Endometrium (tissue), 2 donors: ENCODE data around the gene PCYT1B.
"Not testable (repeated sequence)": the region's sequence is repeated elsewhere in the genome, so short reads cannot be mapped to it uniquely, and the experiment has no call there.

ENCODE experiments used
- FAIRE-seq: peaks from 2 replicates; lab custom pipeline; 2012; peaks lifted over from hg19 to GRCh38; lab: Jason Lieb, UNC
- donor health status: control.
- donor health status: control.

Gene PCYT1B

GRCh38 chrX:24643116-24643515 lies 4.0 kb downstream of the PCYT1B start:
- FAIRE-seq = no peak

- FAIRE-seq = no peak
Observed at GRCh38 chrX:24629701-24630100, 17.4 kb downstream of the PCYT1B start.

- FAIRE-seq = no peak
Observed at GRCh38 chrX:24619647-24620046, 27.5 kb downstream of the PCYT1B start.

- FAIRE-seq = no peak
Observed at GRCh38 chrX:24610516-24610915, 36.6 kb downstream of the PCYT1B start.

- FAIRE-seq = no peak
Observed at GRCh38 chrX:24607616-24608015, 39.5 kb downstream of the PCYT1B start.

GRCh38 chrX:24605941-24606340 lies 41.2 kb downstream of the PCYT1B start:
- FAIRE-seq = not testable (repeated sequence)

- FAIRE-seq = no peak
Observed at GRCh38 chrX:24603191-24603590, 44.0 kb downstream of the PCYT1B start.

- no peak for FAIRE-seq
Observed at GRCh38 chrX:24601858-24602257, 45.3 kb downstream of the PCYT1B start.

GRCh38 chrX:24594501-24594900 lies 52.6 kb downstream of the PCYT1B start:
- no peak for FAIRE-seq

- no peak for FAIRE-seq
Observed at GRCh38 chrX:24590111-24590510, 57.0 kb downstream of the PCYT1B start.

- no peak for FAIRE-seq
Observed at GRCh38 chrX:24577091-24577490, 70.1 kb downstream of the PCYT1B start.

GRCh38 chrX:24575496-24575895 lies 71.7 kb downstream of the PCYT1B start:
- no peak for FAIRE-seq

- FAIRE-seq = no peak
Observed at GRCh38 chrX:24574743-24575142, 72.4 kb downstream of the PCYT1B start.

GRCh38 chrX:24567169-24567568 lies 80.0 kb downstream of the PCYT1B start:
- no peak for FAIRE-seq

GRCh38 chrX:24566240-24566639 lies 80.9 kb downstream of the PCYT1B start:
- no peak for FAIRE-seq

GRCh38 chrX:24563291-24564010 lies 83.7 kb downstream of the PCYT1B start:
- no peak for FAIRE-seq

- no peak for FAIRE-seq
Observed at GRCh38 chrX:24561121-24561520, 86.0 kb downstream of the PCYT1B start.

GRCh38 chrX:24553011-24553410 lies 94.1 kb downstream of the PCYT1B start:
- no peak for FAIRE-seq

- FAIRE-seq = no peak
Observed at GRCh38 chrX:24550166-24550565, 97.0 kb downstream of the PCYT1B start.

- no peak for FAIRE-seq
Observed at GRCh38 chrX:24547961-24548360, 99.2 kb downstream of the PCYT1B start.

GRCh38 chrX:24542756-24543155 lies 104.4 kb downstream of the PCYT1B start:
- FAIRE-seq = no peak

GRCh38 chrX:24536551-24536950 lies 110.6 kb downstream of the PCYT1B start:
- no peak for FAIRE-seq

- no peak for FAIRE-seq
Observed at GRCh38 chrX:24528605-24529004, 118.5 kb downstream of the PCYT1B start.

GRCh38 chrX:24526616-24527015 lies 120.5 kb downstream of the PCYT1B start:
- no peak for FAIRE-seq

GRCh38 chrX:24525455-24525854 lies 121.7 kb downstream of the PCYT1B start:
- no peak for FAIRE-seq
